H9 (cell line): Measurements from ENCODE around the gene RCOR3. TPM values are rescaled to one million over a fixed set of nuclear protein-coding genes. Genes with fewer than 3 reads are reported as not detected.
A peak's percentile ranks its signal among the peaks of the same experiment; 100 is the strongest.

Experiments
- DNase-seq: peaks from one replicate; pipeline ENCODE4 v3.0.0-alpha.2; 2017
- H2AFZ ChIP-seq: one replicate; pipeline ENCODE4 v1.6.1; 2013; ENCODE audit warnings: mild to moderate bottlenecking, low read length, control low read depth, moderate library complexity
- H2AK5ac ChIP-seq: 2 replicates; pipeline ENCODE4 v1.6.1; 2013; ENCODE audit warnings: low read length, control low read depth, mixed read lengths; ENCODE audit not compliant: insufficient read length
- H2BK120ac ChIP-seq: one replicate; pipeline ENCODE4 v1.6.1; 2013; ENCODE audit warnings: low read depth, mild to moderate bottlenecking, low read length, control low read depth, inconsistent platforms; ENCODE audit not compliant: poor library complexity, severe bottlenecking
- H2BK12ac ChIP-seq: 2 replicates; pipeline ENCODE4 v1.6.1; 2013; ENCODE audit warnings: low read length, control low read depth, mixed read lengths, low read depth; ENCODE audit not compliant: insufficient read length
- H2BK15ac ChIP-seq: 2 replicates; pipeline ENCODE4 v1.6.1; 2013; ENCODE audit warnings: low read depth, low read length, control low read depth
- H2BK20ac ChIP-seq: one replicate; pipeline ENCODE4 v1.6.1; 2013; ENCODE audit warnings: low read depth, mild to moderate bottlenecking, low read length, control low read depth, inconsistent platforms; ENCODE audit not compliant: poor library complexity, severe bottlenecking
- H2BK5ac ChIP-seq: 2 replicates; pipeline ENCODE4 v1.6.1; 2013; ENCODE audit warnings: low read length, control low read depth, mixed read lengths; ENCODE audit not compliant: insufficient read length
- H3K14ac ChIP-seq: 2 replicates; pipeline ENCODE4 v1.6.1; 2013; ENCODE audit warnings: low read length, control low read depth; ENCODE audit not compliant: insufficient read depth
- H3K18ac ChIP-seq: 2 replicates; pipeline ENCODE4 v1.6.1; 2013; ENCODE audit warnings: low read depth, mild to moderate bottlenecking, mixed read lengths, low read length, control low read depth; ENCODE audit not compliant: insufficient read length
- H3K23ac ChIP-seq: 2 replicates; pipeline ENCODE4 v1.6.1; 2013; ENCODE audit warnings: low read length, control low read depth, mixed read lengths, low read depth; ENCODE audit not compliant: insufficient read length
- H3K23me2 ChIP-seq: 2 replicates; pipeline ENCODE4 v1.6.1; 2013; ENCODE audit warnings: low read depth, mild to moderate bottlenecking, mixed read lengths, low read length, control low read depth; ENCODE audit not compliant: insufficient read length, poor library complexity, severe bottlenecking
- H3K27ac ChIP-seq: 2 replicates; pipeline ENCODE4 v1.5.1; 2013; ENCODE audit warnings: low read length, control low read depth, mixed read lengths, low read depth; ENCODE audit not compliant: insufficient read length
- H3K27me3 ChIP-seq: 2 replicates; pipeline ENCODE4 v1.6.1; 2013; ENCODE audit warnings: low read length, control low read depth, inconsistent platforms; ENCODE audit not compliant: insufficient read depth
- H3K4ac ChIP-seq: 2 replicates; pipeline ENCODE4 v1.6.1; 2013; ENCODE audit warnings: low read depth, mild to moderate bottlenecking, control low read depth, inconsistent platforms, low read length, moderate library complexity
- H3K4me1 ChIP-seq: 2 replicates; pipeline ENCODE4 v1.6.1; 2013; ENCODE audit warnings: low read length, control low read depth, inconsistent platforms; ENCODE audit not compliant: insufficient read depth
- H3K4me2 ChIP-seq: 2 replicates; pipeline ENCODE4 v1.6.1; 2013; ENCODE audit warnings: low read length, control low read depth, mixed read lengths; ENCODE audit not compliant: insufficient read length, insufficient read depth
- H3K56ac ChIP-seq: 2 replicates; pipeline ENCODE4 v1.6.1; 2013; ENCODE audit warnings: low read depth, mild to moderate bottlenecking, mixed read lengths, low read length, control low read depth; ENCODE audit not compliant: insufficient read length
- H3K79me1 ChIP-seq: 2 replicates; pipeline ENCODE4 v1.6.1; 2013; ENCODE audit warnings: low read depth, mild to moderate bottlenecking, moderate library complexity, low read length, control low read depth, inconsistent platforms; ENCODE audit not compliant: insufficient read depth, poor library complexity, severe bottlenecking
- H3K79me2 ChIP-seq: 2 replicates; pipeline ENCODE4 v1.6.1; 2013; ENCODE audit warnings: low read length, control low read depth, inconsistent platforms; ENCODE audit not compliant: insufficient read depth
- H3K9ac ChIP-seq: 2 replicates; pipeline ENCODE4 v1.6.1; 2013; ENCODE audit warnings: low read length, control low read depth, mixed read lengths; ENCODE audit not compliant: insufficient read length; ENCODE audit errors: extremely low read depth
- H3K9me3 ChIP-seq: one replicate; pipeline ENCODE4 v1.6.1; 2013; ENCODE audit warnings: low read depth, low read length, inconsistent platforms; ENCODE audit not compliant: control insufficient read depth
- H3T11ph ChIP-seq: one replicate; pipeline ENCODE4 v1.6.1; 2013; ENCODE audit warnings: mild to moderate bottlenecking, low read length, control low read depth, inconsistent platforms
- H4K20me1 ChIP-seq: one replicate; pipeline ENCODE4 v1.6.1; 2013; ENCODE audit not compliant: control insufficient read depth, insufficient read length, insufficient read depth
- H4K5ac ChIP-seq: 2 replicates; pipeline ENCODE4 v1.6.1; 2013; ENCODE audit warnings: low read depth, mild to moderate bottlenecking, mixed read lengths, low read length, control low read depth; ENCODE audit not compliant: insufficient read length
- H4K8ac ChIP-seq: replicated peaks from 2 replicates; pipeline ENCODE4 v1.6.1; 2013; ENCODE audit warnings: low read length, control low read depth, mixed read lengths, low read depth; ENCODE audit not compliant: insufficient read length
- H4K91ac ChIP-seq: 2 replicates; pipeline ENCODE4 v1.6.1; 2013; ENCODE audit warnings: low read depth, mild to moderate bottlenecking, moderate library complexity, mixed read lengths, low read length, control low read depth; ENCODE audit not compliant: insufficient read length
- H3K27ac Mint-ChIP-seq, 3 experiments: 2 replicates in 2 of 3; 3 replicates in 1 of 3; pipeline ENCODE4 v1.8.0; 2020 to 2021; ENCODE audit warnings: mixed read lengths in 3 of 3, mild to moderate bottlenecking in 1 of 3, moderate library complexity in 1 of 3
- H3K27me3 Mint-ChIP-seq: 2 replicates; pipeline ENCODE4 v1.8.0; 2021; ENCODE audit warnings: low read depth, mild to moderate bottlenecking, moderate library complexity, mixed read lengths
- H3K36me3 Mint-ChIP-seq, 3 experiments: 2 replicates in 2 of 3; 3 replicates in 1 of 3; pipeline ENCODE4 v1.8.0; 2020 to 2021; ENCODE audit warnings: low read depth in 3 of 3, mixed read lengths in 3 of 3; ENCODE audit not compliant: insufficient read depth in 1 of 3
- H3K4me1 Mint-ChIP-seq, 2 experiments: 2 replicates each; pipeline ENCODE4 v1.8.0; 2020; ENCODE audit warnings: mixed read lengths in 2 of 2
- H3K4me3 Mint-ChIP-seq, 2 experiments: 2 replicates in 1 of 2; 3 replicates in 1 of 2; pipeline ENCODE4 v1.8.0; 2020 to 2021; ENCODE audit warnings: mild to moderate bottlenecking in 2 of 2, mixed read lengths in 2 of 2, moderate library complexity in 1 of 2
- H3K9me3 Mint-ChIP-seq, 2 experiments: 2 replicates in 1 of 2; 3 replicates in 1 of 2; pipeline ENCODE4 v1.8.0; 2020; ENCODE audit warnings: mild to moderate bottlenecking in 2 of 2, mixed read lengths in 2 of 2, moderate library complexity in 1 of 2
- WGBS: extraction: QIAGEN DNeasy Blood & Tissue Kit; methylation state at CpG from one replicate; pipeline ENCODE4 v1.1.7; 2013; ENCODE audit warnings: missing lambda C conversion rate, low lambda C conversion rate, mixed read lengths; ENCODE audit not compliant: insufficient read length; ENCODE audit errors: extremely low coverage; 5-methylcytosine and 5-hydroxymethylcytosine counted together
- total RNA-seq: library from RNA; stranded (reverse); gene quantifications from 2 replicates; pipeline ENCODE4 v1.2.1, GENCODE V29; 2021
- TF ChIP-seq, protein P1 (sequence below): fragments of 200-600 bp; sonication (generic); conservative IDR thresholded peaks from 3 replicates; pipeline ENCODE4 v1.8.0; 2021; ENCODE audit warnings: antibody characterized with exemption, mild to moderate bottlenecking

The RCOR3 gene
- total RNA-seq, 1 experiment from 2014 or later, result 37.2 TPM

- H2BK5ac ChIP-seq, result no peak overlapping the region
- no CpG with 5 or more reads among the region's 2 CpGs for WGBS
- H3K9me3 Mint-ChIP-seq, result no peaks in the 10 kb centered on the region
- H3K23me2 ChIP-seq, result no peaks in the 10 kb centered on the region
- no peaks in the 10 kb centered on the region for H3K27me3 Mint-ChIP-seq
- H2BK15ac ChIP-seq, result no peak overlapping the region
- H3K4me3 Mint-ChIP-seq, result no peak overlapping the region
- H4K20me1 ChIP-seq, result no peaks in the 10 kb centered on the region
- no peaks in the 10 kb centered on the region for H3K79me2 ChIP-seq
- no peak overlapping the region for H2AFZ ChIP-seq
- no peak overlapping the region for H4K91ac ChIP-seq
- H3K27ac Mint-ChIP-seq, result peak overlapping the region in 1 of 3 experiments; percentile 13; a peak in 1 of 7 replicates
- H3K56ac ChIP-seq, result no peak overlapping the region
- H3K9ac ChIP-seq, result no peak overlapping the region
- H3K27ac ChIP-seq, result no peak overlapping the region
- H3K4me1 ChIP-seq, result no peaks in the 10 kb centered on the region
- no peak overlapping the region for H3K4ac ChIP-seq
- no peaks in the 10 kb centered on the region for H3K79me1 ChIP-seq
- no peak overlapping the region for H2BK120ac ChIP-seq
- no peak for DNase-seq
- no peaks in the 10 kb centered on the region for H3K9me3 ChIP-seq
- H3K27me3 ChIP-seq, result no peaks in the 10 kb centered on the region
- H4K5ac ChIP-seq, result no peak overlapping the region
- no peak overlapping the region for H4K8ac ChIP-seq
- no peaks in the 10 kb centered on the region for H3K4me1 Mint-ChIP-seq
- no peak overlapping the region for H3T11ph ChIP-seq
- H3K18ac ChIP-seq, result no peak overlapping the region
- no peak overlapping the region for H2BK12ac ChIP-seq
- no peak overlapping the region for H2BK20ac ChIP-seq
- no peak overlapping the region for H2AK5ac ChIP-seq
- TF ChIP-seq, protein P1, sequence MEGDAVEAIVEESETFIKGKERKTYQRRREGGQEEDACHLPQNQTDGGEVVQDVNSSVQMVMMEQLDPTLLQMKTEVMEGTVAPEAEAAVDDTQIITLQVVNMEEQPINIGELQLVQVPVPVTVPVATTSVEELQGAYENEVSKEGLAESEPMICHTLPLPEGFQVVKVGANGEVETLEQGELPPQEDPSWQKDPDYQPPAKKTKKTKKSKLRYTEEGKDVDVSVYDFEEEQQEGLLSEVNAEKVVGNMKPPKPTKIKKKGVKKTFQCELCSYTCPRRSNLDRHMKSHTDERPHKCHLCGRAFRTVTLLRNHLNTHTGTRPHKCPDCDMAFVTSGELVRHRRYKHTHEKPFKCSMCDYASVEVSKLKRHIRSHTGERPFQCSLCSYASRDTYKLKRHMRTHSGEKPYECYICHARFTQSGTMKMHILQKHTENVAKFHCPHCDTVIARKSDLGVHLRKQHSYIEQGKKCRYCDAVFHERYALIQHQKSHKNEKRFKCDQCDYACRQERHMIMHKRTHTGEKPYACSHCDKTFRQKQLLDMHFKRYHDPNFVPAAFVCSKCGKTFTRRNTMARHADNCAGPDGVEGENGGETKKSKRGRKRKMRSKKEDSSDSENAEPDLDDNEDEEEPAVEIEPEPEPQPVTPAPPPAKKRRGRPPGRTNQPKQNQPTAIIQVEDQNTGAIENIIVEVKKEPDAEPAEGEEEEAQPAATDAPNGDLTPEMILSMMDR, result no peak
- no peak overlapping the region for H3K23ac ChIP-seq
- no peak overlapping the region for H3K4me2 ChIP-seq
- H3K14ac ChIP-seq, result no peak overlapping the region
- H3K36me3 Mint-ChIP-seq, result peaks cover 11 to 59% (median 58%) of the 10 kb centered on the region in 3 experiments; a peak in 6 of 7 replicates
Observed at GRCh38 chr1:211292411-211292810, 33.2 kb downstream of the RCOR3 start.
